ENCODE results near the gene MAP2. TPM values are rescaled to one million over a fixed set of nuclear protein-coding genes. Genes with fewer than 3 reads are reported as not detected.

The MAP2 gene, protein sequence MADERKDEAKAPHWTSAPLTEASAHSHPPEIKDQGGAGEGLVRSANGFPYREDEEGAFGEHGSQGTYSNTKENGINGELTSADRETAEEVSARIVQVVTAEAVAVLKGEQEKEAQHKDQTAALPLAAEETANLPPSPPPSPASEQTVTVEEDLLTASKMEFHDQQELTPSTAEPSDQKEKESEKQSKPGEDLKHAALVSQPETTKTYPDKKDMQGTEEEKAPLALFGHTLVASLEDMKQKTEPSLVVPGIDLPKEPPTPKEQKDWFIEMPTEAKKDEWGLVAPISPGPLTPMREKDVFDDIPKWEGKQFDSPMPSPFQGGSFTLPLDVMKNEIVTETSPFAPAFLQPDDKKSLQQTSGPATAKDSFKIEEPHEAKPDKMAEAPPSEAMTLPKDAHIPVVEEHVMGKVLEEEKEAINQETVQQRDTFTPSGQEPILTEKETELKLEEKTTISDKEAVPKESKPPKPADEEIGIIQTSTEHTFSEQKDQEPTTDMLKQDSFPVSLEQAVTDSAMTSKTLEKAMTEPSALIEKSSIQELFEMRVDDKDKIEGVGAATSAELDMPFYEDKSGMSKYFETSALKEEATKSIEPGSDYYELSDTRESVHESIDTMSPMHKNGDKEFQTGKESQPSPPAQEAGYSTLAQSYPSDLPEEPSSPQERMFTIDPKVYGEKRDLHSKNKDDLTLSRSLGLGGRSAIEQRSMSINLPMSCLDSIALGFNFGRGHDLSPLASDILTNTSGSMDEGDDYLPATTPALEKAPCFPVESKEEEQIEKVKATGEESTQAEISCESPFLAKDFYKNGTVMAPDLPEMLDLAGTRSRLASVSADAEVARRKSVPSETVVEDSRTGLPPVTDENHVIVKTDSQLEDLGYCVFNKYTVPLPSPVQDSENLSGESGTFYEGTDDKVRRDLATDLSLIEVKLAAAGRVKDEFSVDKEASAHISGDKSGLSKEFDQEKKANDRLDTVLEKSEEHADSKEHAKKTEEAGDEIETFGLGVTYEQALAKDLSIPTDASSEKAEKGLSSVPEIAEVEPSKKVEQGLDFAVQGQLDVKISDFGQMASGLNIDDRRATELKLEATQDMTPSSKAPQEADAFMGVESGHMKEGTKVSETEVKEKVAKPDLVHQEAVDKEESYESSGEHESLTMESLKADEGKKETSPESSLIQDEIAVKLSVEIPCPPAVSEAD (N-terminal part only)
- 5.3 and 8.7 TPM in 2 replicates for total RNA-seq

DNA sequence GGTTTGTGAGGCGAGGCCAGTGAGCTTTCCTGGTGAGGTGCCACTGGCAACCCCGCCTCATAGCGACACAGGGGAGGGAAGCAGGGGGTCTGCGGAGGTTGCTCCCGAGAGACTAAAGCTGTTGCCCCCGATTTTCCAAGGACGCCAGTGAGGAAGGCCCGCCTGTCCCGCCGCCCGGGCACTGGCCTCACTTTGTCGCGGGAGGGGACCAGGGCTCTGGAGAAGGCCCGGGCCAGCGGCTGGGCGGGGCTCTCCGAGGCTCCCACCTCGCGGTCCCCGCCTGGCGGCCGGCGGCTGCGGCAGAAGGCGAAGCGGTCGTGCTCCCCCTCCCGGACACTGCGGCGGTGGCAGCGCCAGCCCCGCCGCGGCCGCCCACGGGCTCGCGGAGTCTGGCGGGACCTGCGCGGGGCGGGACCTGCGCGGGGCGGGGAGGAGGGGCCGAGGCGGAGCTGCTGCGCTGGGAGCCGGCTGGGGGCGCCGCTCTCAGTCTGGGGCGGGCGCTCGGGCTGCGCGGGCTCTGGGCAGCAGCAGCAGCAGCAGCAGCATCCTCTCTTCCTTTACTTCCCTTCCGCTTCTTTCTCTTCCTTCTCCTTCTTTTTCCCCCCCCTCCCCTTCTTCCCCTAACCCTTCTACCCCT lies at the start of gene MAP2:
MAP2 (plus strand) TSS at position 486 of the 637 bp plus-strand sequence. CDS start 229,124 bp downstream, outside the sequence.

DNA sequence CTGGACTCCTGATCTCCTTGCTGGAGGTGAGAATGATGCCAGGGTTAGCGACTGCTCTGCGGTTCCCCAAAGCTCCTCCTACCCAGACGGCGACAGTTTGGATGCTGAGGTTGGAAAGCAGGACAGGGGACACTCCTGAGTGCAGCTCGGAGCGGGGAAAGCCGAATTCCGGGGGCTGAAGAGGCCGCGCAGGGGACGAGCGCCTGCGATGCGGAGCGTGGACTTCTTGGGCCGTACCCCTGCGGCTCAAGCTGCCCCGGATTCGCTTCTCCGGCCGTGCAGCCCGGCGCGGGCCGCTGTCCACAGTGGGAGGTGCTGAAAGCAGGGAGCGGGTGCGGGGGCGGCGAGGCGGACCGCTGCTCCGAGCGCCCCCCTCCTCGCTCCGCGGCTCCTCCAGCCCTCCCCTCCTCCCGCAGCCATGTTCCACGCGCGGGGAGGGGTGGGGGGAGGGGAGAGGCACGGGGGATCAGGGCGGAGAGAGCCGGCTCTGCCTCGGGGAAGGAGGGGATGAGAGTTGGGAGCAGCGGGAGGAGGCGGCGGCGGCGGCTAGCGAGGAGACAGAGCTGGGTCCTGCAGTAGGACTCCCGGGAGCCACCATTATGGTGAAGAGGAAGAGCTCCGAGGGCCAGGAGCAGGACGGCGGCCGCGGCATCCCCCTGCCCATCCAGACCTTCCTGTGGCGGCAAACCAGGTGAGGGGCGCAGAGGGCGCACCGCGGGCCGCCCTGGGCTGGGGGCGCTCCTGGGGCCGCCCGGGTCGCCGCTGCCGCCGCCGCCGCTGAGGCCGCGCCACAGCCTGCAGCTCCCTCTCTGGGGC lies 347.8 kb downstream of the MAP2 start, which contains the start of gene UNC80:
UNC80 (plus strand) TSS at position 359 of the 816 bp plus-strand sequence; CDS start at position 600, 241 bp downstream.

Measured in tracheal epithelial cell (primary cell).